LNCAP (cell line): ENCODE results near the gene ROBO1.

Source experiments
- TF ChIP-seq, protein P1 (sequence below): fragments of 450-650 bp; IDR thresholded peaks from 2 replicates; pipeline ENCODE4 v1.5.1; 2017; ENCODE audit warnings: mild to moderate bottlenecking

The ROBO1 gene

DNA sequence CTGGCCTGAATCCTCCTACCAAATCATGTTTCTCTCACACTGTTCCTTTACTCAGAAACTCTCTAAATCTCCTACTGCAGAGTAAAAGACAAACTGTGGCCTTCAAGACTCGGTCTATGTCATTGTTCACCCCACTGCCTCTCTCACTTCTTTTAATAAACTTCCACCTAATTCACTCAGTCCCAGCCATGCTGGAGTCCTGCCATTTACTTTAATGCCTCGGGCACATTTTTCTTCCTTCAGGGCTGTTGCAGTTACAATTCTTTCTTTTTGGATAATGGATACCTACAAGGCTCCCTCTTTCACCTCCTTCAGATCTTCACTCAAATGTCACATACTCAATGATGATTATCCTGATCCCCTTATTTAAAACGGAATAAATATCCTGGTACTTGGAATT is 955.6 kb downstream of the ROBO1 start:
- TF ChIP-seq, protein P1, sequence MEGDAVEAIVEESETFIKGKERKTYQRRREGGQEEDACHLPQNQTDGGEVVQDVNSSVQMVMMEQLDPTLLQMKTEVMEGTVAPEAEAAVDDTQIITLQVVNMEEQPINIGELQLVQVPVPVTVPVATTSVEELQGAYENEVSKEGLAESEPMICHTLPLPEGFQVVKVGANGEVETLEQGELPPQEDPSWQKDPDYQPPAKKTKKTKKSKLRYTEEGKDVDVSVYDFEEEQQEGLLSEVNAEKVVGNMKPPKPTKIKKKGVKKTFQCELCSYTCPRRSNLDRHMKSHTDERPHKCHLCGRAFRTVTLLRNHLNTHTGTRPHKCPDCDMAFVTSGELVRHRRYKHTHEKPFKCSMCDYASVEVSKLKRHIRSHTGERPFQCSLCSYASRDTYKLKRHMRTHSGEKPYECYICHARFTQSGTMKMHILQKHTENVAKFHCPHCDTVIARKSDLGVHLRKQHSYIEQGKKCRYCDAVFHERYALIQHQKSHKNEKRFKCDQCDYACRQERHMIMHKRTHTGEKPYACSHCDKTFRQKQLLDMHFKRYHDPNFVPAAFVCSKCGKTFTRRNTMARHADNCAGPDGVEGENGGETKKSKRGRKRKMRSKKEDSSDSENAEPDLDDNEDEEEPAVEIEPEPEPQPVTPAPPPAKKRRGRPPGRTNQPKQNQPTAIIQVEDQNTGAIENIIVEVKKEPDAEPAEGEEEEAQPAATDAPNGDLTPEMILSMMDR: no peak

DNA sequence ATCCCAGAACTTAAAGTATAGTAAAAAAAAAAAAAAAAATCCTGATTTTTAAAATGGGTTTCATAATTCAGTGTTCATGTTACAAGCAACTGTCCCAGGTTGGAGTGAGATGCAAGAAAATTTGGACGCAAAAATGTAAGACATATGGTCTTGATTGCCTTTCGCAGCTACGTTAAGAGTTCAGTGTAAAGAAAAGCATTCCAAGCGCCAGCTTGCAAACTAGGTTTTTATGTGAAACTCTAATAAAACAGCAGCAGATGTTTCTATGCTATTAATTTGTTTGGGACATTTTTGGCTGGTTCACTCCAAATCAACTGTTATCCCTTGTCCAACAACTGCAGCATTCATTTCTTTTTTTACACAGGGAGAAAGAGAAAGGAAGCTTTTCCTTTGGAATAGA is 957.8 kb downstream of the ROBO1 start:
- TF ChIP-seq, protein P1: no peak

DNA sequence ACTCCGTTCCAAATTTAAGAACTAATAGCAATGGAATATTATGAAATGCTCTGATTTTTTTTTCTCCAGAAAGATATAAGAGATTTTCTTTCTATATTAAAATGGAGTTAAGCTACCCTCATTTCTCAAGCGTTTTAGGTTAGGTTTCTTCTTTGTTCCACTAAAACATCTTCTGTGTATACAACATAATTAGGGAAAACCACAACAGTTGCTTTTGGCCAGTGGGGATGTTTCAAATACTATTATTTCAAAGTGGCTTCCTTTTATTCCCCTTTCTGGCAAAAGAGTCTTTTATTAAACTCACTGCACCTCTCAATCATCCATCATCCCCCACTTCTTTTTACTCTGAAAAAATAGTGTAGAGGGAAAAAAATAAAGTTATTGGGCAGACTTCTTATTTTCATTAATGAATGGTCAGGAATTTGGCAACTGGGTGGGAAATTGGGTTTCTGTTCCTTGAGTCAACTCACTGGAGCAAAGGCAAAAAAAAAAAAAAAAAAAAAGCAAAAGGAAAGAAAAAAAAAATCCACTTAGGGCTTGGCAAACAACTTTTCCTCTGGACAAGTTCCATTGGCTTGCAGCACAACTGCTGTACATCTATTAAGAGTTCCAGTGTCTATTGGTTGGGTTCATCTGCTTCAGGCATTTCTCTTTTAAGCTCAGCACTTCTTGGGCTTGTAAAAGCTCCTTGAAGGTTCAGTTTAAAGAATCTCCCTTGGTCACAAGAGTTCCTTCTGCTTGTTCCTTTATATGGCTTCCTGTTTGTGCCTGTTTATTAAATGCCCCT is 963.4 kb downstream of the ROBO1 start:
- TF ChIP-seq, protein P1: no peak

DNA sequence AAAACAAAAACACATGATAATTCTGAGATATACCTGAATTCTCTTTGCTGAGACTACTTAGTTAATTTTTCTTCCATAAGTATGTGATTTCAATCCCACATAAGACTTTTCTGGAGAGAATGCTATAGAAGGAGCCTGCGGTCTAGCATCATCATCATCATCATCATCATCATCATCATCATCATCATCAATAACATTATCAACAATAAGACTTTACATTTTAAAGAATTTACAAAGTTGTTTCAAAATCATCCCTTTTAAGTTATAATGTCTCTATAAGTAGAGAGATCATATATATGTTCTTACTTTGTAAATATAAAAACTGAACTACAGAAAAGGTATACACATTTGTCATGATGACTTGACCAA is 965.3 kb downstream of the ROBO1 start:
- TF ChIP-seq, protein P1: no peak

DNA sequence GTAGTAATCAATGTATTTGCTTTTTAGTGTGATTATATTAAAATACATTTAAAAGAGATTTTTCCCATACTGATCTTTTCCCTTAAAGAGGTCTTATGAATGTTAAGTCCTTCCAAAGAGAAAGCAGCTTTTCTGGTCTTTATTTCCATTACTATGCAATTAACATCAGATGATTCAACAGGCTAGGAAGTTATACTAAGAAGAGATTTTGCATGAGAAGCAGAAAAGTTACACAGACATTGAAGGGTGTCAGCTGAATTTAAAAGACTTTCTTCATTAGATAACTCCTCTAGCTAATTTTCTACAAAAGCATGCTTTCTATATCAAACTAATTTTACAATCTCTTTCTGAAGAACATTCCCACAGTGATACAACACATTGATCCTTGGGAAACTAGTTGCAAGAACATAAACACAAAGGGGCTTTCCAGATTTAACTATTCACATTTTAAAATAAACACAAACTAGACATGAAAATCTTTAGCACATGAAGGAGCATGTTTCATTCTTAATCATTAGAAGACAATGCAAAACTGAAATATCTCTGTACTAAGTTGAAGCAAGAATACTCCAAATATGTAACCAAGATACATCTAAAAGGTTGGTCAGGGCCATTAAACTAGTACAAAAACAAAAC is 965.8 kb downstream of the ROBO1 start:
- TF ChIP-seq, protein P1: no peak

DNA sequence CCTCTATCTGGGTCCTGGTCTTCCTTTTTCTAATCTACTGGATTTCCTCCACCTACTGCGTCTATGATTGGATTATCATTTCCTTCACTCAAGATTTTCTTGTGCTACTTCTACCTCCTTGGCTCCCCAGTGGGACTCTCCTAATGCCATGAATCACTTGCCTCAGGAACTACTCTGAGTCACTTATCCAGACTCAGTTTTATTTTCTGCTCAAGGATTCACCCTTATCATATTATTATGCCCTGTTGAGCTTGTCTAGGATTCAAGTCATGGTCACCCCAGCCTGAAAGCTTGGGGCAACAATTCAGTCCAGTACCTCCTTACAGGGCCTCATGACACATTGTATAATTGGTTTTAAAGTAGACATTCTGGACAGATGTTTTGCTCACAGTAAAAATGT is 968.1 kb downstream of the ROBO1 start:
- TF ChIP-seq, protein P1: no peak

DNA sequence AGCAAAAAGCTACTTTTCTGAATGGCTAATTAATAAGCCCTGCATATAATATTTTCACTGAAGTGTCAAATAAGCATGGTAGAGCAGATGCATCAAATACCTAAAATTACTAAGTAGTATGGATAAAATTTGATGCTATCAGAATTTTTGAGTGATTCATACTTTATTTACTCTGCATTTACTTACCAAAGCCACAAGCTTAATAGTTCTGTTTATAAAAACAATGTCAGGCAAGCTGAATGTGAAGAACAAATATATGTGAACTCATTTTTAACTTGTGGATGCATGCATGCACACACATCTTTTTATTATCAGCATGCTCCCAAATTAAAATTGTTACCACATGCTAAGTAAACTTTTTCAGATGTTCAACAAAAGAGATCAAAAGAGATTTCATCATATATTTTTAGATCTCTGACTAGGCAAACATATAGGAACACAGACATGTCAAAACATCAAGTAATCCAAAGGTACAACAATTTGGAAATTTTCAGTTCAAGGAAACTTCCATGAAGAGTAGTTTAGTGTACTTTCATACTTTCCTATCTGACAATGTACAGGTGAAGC is 969.4 kb downstream of the ROBO1 start:
- TF ChIP-seq, protein P1: no peak
